Dendritic cell treated with granulocyte-macrophage colony-stimulating factor and Interleukin-4, amounts not matched to agents 40 ng/mL and 50 ng/mL, for 4 days (primary cell): ENCODE data around the gene SPDL1.

ENCODE experiments used
- H3K27ac Mint-ChIP-seq: one replicate; pipeline ENCODE4 v1.8.0; 2022; ENCODE audit warnings: mild to moderate bottlenecking, mixed read lengths
- H3K27me3 Mint-ChIP-seq: one replicate; pipeline ENCODE4 v1.8.0; 2022; ENCODE audit warnings: mild to moderate bottlenecking, mixed read lengths
- H3K36me3 Mint-ChIP-seq: one replicate; pipeline ENCODE4 v1.8.0; 2022; ENCODE audit warnings: low read depth, mixed read lengths
- H3K4me1 Mint-ChIP-seq: one replicate; pipeline ENCODE4 v1.8.0; 2022; ENCODE audit warnings: low read depth, mixed read lengths
- H3K4me3 Mint-ChIP-seq: one replicate; pipeline ENCODE4 v1.8.0; 2022; ENCODE audit warnings: mild to moderate bottlenecking, moderate library complexity, mixed read lengths
- H3K9me3 Mint-ChIP-seq: one replicate; pipeline ENCODE4 v1.8.0; 2022; ENCODE audit warnings: mixed read lengths
- intact Hi-C: fragments of 100-400 bp; cut with micrococcal nuclease; formaldehyde crosslinking; loops from one replicate; pipeline ENCODE4 v1.15.0; 2022

The SPDL1 gene

GRCh38 chr5:169583424-169584220 lies at the start of gene SPDL1:
Gene SPDL1, plus strand, starts transcription at chr5:169583773. Its CDS starts 4,644 bp downstream, at chr5:169588417.
- intact Hi-C loops: loop anchor here (1.0 to 2.0 kb wide), 2 partner anchors 53 to 905 kb away; no protein-coding TSS in a partner anchor
- H3K4me1 Mint-ChIP-seq: peaks cover 10% of the 10 kb centered on the region
- peaks cover 14% of the 10 kb centered on the region for H3K36me3 Mint-ChIP-seq
- peak within 1 kb of the TSS; percentile 92 for H3K27ac Mint-ChIP-seq
- H3K9me3 Mint-ChIP-seq: no peaks in the 10 kb centered on the region
- H3K4me3 Mint-ChIP-seq: peak within 1 kb of the TSS; percentile 95
- peaks cover 12% of the 10 kb centered on the region for H3K27me3 Mint-ChIP-seq

DNA sequence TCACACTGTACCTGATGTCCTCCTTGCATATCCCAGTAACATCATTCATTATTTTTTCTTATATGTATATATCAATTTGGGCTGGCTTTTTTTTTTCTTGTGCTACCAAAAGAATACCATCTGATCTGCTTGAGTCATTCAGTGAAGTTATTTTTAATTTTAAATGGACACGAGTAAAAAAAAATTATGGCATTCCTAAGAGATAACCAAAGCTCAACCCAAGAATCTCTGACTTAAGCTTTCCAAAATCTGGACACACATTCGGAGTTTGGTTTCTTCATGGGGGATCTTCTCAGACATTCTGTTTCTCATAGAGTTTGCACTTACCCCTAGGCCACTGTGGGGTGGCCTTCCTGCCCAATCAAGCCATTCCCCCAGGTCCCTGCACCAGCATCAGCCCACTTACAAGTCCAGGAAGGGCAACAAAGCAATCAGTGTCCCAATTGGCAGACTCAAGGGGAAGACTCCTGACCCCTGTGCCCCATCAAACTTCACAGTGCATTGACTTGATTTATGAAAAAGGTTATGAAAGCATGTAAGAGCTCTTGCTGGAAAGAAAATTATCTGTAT lies 49.2 kb upstream of the SPDL1 start:
- H3K27ac Mint-ChIP-seq: no peak overlapping the region
- no peaks in the 10 kb centered on the region for H3K9me3 Mint-ChIP-seq
- no peaks in the 10 kb centered on the region for H3K4me1 Mint-ChIP-seq
- H3K4me3 Mint-ChIP-seq: no peak overlapping the region
- intact Hi-C loops: no loop called here
- no peaks in the 10 kb centered on the region for H3K36me3 Mint-ChIP-seq
- H3K27me3 Mint-ChIP-seq: no peaks in the 10 kb centered on the region

- intact Hi-C loops: no loop called here
- no peaks in the 10 kb centered on the region for H3K27me3 Mint-ChIP-seq
Observed at GRCh38 chr5:169534939-169535338, 48.6 kb upstream of the SPDL1 start.

GRCh38 chr5:169538944-169539343 lies 44.6 kb upstream of the SPDL1 start:
- H3K27me3 Mint-ChIP-seq: peaks cover 2% of the 10 kb centered on the region
- H3K36me3 Mint-ChIP-seq: no peaks in the 10 kb centered on the region
- H3K4me3 Mint-ChIP-seq: no peak overlapping the region
- intact Hi-C loops: no loop called here
- H3K27ac Mint-ChIP-seq: no peak overlapping the region
- H3K4me1 Mint-ChIP-seq: no peaks in the 10 kb centered on the region
- H3K9me3 Mint-ChIP-seq: no peaks in the 10 kb centered on the region

More at GRCh38 chr5:169534939-169535338, 48.6 kb upstream of the SPDL1 start:
- Mint-ChIP-seq H3K36me3 (no peaks in the 10 kb centered on the region), H3K4me3 (no peak overlapping the region), H3K4me1 (no peaks in the 10 kb centered on the region), H3K9me3 (no peaks in the 10 kb centered on the region), H3K27ac (no peak overlapping the region)

DNA sequence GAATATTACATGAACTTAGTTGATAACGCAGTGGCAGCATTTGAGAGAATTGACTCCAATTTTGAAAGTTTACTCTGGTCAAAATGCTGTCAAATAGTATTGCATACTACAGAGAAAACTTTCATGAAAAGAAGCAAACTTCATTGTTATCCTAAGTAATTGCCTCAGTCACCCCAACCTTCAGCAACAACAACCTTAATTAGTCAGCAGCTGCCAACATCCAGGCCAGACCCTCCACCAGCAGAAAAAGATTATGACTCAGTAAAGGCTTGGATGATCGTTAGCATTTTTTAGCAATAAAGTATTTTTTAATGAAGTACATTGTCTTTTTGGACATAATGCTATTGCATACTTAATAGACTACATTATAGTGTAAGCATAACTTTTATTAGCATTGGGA lies 40.8 kb upstream of the SPDL1 start:
- Mint-ChIP-seq H3K4me3 (no peak overlapping the region), H3K27me3 (peaks cover 13% of the 10 kb centered on the region)
- intact Hi-C loops: no loop called here

DNA sequence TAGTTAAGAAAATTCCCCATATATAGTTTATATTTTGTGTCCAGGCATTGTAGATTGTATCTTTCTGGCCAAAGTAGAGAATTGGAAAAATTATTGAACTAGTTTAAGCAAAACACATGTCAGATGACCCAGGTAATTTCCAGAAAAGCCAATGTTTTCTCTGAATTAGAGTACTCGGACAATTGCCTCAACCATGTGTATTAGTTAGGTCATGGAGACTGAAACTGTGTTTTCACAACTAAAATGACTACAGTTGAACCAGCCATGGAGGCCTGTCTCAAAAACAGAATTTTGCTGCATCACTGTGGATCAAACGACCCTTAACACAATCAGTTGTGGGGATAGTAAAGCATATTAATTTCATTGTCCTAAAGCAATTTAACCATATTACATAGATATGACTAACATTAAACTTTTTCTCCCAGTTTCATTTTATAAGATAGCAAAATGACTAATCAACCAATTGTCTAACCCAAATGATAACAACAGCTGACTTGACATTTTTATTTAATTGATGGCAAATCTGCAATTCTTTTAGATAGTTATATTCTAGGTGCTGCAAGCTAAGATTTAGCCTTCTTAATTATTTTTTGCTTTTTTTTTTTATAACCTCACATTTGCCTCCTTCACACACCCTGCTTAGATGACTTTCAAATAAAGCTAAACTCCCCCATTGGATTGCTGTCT lies 39.2 kb upstream of the SPDL1 start:
- H3K4me1 Mint-ChIP-seq: no peaks in the 10 kb centered on the region
- no peak overlapping the region for H3K4me3 Mint-ChIP-seq
- H3K27me3 Mint-ChIP-seq: peaks cover 17% of the 10 kb centered on the region
- intact Hi-C loops: no loop called here
- no peaks in the 10 kb centered on the region for H3K9me3 Mint-ChIP-seq
- no peaks in the 10 kb centered on the region for H3K36me3 Mint-ChIP-seq
- H3K27ac Mint-ChIP-seq: no peak overlapping the region

More for the DNA sequence above, 40.8 kb upstream of the SPDL1 start:
- Mint-ChIP-seq H3K36me3 (no peaks in the 10 kb centered on the region), H3K27ac (no peak overlapping the region), H3K9me3 (no peaks in the 10 kb centered on the region), H3K4me1 (no peaks in the 10 kb centered on the region)

- H3K27me3 Mint-ChIP-seq: peaks cover 22% of the 10 kb centered on the region
- H3K9me3 Mint-ChIP-seq: no peaks in the 10 kb centered on the region
- intact Hi-C loops: no loop called here
- no peak overlapping the region for H3K4me3 Mint-ChIP-seq
- H3K4me1 Mint-ChIP-seq: no peaks in the 10 kb centered on the region
- no peaks in the 10 kb centered on the region for H3K36me3 Mint-ChIP-seq
- no peak overlapping the region for H3K27ac Mint-ChIP-seq
Observed at GRCh38 chr5:169545762-169546161, 37.8 kb upstream of the SPDL1 start.

DNA sequence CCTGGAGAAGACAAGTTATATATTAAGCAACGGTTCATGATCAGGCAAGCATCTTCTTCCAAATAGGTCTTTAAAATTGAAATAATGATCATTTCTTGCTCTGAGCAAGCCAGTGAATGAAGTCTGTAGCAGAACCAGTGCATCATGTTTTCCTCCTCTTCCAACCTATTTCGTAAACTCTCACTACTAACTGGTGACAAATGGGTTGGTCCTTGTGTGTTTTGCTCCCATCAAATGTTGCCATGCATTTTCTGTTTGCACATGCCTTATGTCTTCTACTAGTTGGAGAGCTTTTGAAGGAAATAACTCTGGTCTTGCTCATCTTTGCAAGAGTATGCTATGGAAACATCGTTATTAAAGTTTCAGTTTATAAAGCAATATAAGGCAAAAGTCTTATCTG lies 37.2 kb upstream of the SPDL1 start:
- peaks cover 22% of the 10 kb centered on the region for H3K27me3 Mint-ChIP-seq

GRCh38 chr5:169547508-169547907 lies 36.1 kb upstream of the SPDL1 start:
- peaks cover 24% of the 10 kb centered on the region for H3K27me3 Mint-ChIP-seq
- H3K9me3 Mint-ChIP-seq: no peaks in the 10 kb centered on the region
- intact Hi-C loops: no loop called here
- no peaks in the 10 kb centered on the region for H3K4me1 Mint-ChIP-seq
- no peak overlapping the region for H3K4me3 Mint-ChIP-seq
- no peak overlapping the region for H3K27ac Mint-ChIP-seq
- no peaks in the 10 kb centered on the region for H3K36me3 Mint-ChIP-seq

More for the DNA sequence above, 37.2 kb upstream of the SPDL1 start:
- no peaks in the 10 kb centered on the region for H3K4me1 Mint-ChIP-seq
- no peaks in the 10 kb centered on the region for H3K9me3 Mint-ChIP-seq
- no peaks in the 10 kb centered on the region for H3K36me3 Mint-ChIP-seq
- intact Hi-C loops: no loop called here
- H3K4me3 Mint-ChIP-seq: no peak overlapping the region
- H3K27ac Mint-ChIP-seq: no peak overlapping the region

- intact Hi-C loops: no loop called here
- no peak overlapping the region for H3K27ac Mint-ChIP-seq
- no peaks in the 10 kb centered on the region for H3K9me3 Mint-ChIP-seq
- H3K36me3 Mint-ChIP-seq: no peaks in the 10 kb centered on the region
- H3K4me3 Mint-ChIP-seq: no peak overlapping the region
- H3K27me3 Mint-ChIP-seq: peaks cover 24% of the 10 kb centered on the region
- H3K4me1 Mint-ChIP-seq: no peaks in the 10 kb centered on the region
Observed at GRCh38 chr5:169548315-169548714, 35.3 kb upstream of the SPDL1 start.

DNA sequence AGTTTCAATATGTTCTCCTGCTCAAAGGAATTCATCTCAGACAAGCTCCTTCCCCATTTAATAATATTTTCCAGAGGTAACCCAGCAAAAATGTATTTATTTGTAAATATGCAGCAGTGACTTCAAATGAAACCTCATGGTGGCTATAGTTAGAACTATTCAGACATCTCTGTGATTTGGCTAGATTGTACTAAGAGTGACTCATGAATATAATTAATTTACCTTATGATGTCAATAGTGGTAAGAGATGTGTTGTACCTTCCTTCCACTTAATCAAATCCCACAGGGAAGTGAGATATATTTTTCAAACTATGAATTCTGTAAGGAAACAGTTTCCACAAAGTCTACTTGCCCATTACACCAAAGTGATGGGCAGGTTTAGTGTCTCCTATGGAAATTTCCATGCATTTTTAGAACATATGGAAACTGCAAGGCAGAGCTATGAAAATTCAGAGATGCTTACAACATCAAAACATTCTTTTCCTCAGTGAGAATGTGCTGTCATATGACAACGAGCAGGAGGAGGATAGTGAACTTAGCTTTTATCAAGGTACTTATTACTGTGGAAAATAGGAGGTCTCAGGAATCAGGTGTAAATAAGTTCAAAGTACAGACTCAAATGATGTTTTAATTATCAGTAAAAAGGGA lies 34.0 kb upstream of the SPDL1 start:
- intact Hi-C loops: no loop called here
- no peaks in the 10 kb centered on the region for H3K36me3 Mint-ChIP-seq
- H3K4me3 Mint-ChIP-seq: no peak overlapping the region
- peaks cover 24% of the 10 kb centered on the region for H3K27me3 Mint-ChIP-seq
- H3K9me3 Mint-ChIP-seq: no peaks in the 10 kb centered on the region
- no peak overlapping the region for H3K27ac Mint-ChIP-seq
- H3K4me1 Mint-ChIP-seq: no peaks in the 10 kb centered on the region

- Mint-ChIP-seq H3K9me3 (no peaks in the 10 kb centered on the region), H3K27me3 (peaks cover 22% of the 10 kb centered on the region), H3K27ac (no peak overlapping the region), H3K36me3 (no peaks in the 10 kb centered on the region), H3K4me1 (no peaks in the 10 kb centered on the region), H3K4me3 (no peak overlapping the region)
- intact Hi-C loops: no loop called here
Observed at GRCh38 chr5:169550227-169550626, 33.3 kb upstream of the SPDL1 start.

GRCh38 chr5:169551146-169551545 lies 32.4 kb upstream of the SPDL1 start:
- no peak overlapping the region for H3K4me3 Mint-ChIP-seq
- intact Hi-C loops: no loop called here
- no peaks in the 10 kb centered on the region for H3K9me3 Mint-ChIP-seq
- no peaks in the 10 kb centered on the region for H3K4me1 Mint-ChIP-seq
- peaks cover 22% of the 10 kb centered on the region for H3K27me3 Mint-ChIP-seq
- H3K27ac Mint-ChIP-seq: no peak overlapping the region
- H3K36me3 Mint-ChIP-seq: no peaks in the 10 kb centered on the region

DNA sequence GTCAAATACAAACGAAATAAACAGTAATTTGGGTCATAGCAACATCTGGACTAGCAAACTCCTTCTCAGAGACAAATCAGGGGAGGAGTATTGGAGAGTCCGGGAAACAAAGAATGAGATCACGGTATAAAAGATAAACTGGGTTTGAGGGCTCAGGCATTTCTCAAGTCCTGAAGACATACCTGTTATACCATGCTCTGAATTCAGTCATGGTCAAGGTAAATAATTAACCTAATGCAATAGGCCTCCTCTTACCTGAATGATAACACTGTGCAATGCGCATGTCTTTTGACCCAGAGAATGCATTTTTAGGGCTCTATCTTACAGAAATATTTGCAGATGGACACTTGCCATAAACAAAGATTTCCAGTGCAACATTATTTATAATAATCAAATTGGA lies 31.9 kb upstream of the SPDL1 start:
- Mint-ChIP-seq H3K4me3 (no peak overlapping the region), H3K27me3 (peaks cover 22% of the 10 kb centered on the region), H3K36me3 (no peaks in the 10 kb centered on the region), H3K27ac (no peak overlapping the region), H3K4me1 (no peaks in the 10 kb centered on the region), H3K9me3 (no peaks in the 10 kb centered on the region)
- intact Hi-C loops: no loop called here
